ENCODE data around the gene LUZP2.

LUZP2 gene

DNA sequence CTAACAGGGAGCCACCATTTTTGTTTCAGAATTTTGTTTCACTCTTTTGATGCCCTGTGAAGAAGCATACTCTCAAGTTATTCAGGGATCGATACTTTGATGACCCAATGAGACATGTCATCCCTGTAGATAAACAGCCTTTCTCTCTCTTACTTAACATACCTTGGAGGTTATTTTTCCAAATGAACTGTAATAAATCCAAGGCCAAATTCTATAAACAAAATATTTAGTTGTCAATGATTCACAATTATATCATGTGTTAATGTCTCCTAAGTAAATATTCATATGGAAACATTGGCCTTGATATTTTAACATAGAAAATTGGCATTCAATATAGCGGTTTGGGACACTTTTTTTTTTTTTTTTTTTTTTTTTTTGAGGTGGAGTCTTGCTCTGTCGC lies 97.5 kb downstream of the LUZP2 start:
- Histone ChIP-seq H3K36me3 (ENCODE audit: control insufficient read depth, insufficient read depth, low read length) (no peaks in the 10 kb centered on the region), H3K27ac (ENCODE audit: low read depth, low read length, severe bottlenecking) (no peak overlapping the region), H3K4me1 (ENCODE audit: control insufficient read depth, insufficient read depth, low read length, poor library complexity, severe bottlenecking) (no peaks in the 10 kb centered on the region), H3K9me3 (ENCODE audit: control insufficient read depth, low read length) (no peaks in the 10 kb centered on the region), H3K4me3 (ENCODE audit: extremely low read depth, insufficient read depth, low read length, poor library complexity, severe bottlenecking) (no peak overlapping the region)
- 95 to 100% methylated on average over 2 of the region's 3 CpGs for WGBS, 2 experiments (ENCODE audit: insufficient coverage in 2 of 2)

DNA sequence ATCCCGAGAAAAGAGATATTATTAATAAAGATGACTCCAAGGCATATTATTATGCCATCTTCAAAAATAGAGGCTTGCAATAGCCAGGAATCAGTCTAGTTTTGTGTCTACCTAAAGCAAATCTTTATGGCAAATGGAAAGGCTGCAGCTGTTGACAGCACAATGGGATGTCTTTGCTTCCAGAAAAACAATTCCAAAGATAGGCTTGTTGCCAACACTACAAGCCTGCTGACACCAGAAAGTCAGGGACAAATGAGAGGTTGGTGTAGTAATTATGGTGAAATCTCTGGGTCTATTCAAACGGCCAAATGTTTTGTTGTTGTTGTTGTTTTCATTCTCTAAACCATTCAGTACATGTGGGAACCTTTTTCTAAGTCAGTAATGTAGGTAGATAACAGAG lies 101.8 kb downstream of the LUZP2 start:
- Histone ChIP-seq H3K4me3 (ENCODE audit: extremely low read depth, insufficient read depth, low read length, poor library complexity, severe bottlenecking) (no peak overlapping the region), H3K4me1 (ENCODE audit: control insufficient read depth, insufficient read depth, low read length, poor library complexity, severe bottlenecking) (no peaks in the 10 kb centered on the region), H3K36me3 (ENCODE audit: control insufficient read depth, insufficient read depth, low read length) (no peaks in the 10 kb centered on the region), H3K27ac (ENCODE audit: low read depth, low read length, severe bottlenecking) (no peak overlapping the region), H3K9me3 (ENCODE audit: control insufficient read depth, low read length) (no peaks in the 10 kb centered on the region)
- 100% methylated on average over 1 of the region's 2 CpGs; no CpG with 5 or more reads in 1 of the 2 experiments for WGBS, 2 experiments (ENCODE audit: insufficient coverage in 2 of 2)

DNA sequence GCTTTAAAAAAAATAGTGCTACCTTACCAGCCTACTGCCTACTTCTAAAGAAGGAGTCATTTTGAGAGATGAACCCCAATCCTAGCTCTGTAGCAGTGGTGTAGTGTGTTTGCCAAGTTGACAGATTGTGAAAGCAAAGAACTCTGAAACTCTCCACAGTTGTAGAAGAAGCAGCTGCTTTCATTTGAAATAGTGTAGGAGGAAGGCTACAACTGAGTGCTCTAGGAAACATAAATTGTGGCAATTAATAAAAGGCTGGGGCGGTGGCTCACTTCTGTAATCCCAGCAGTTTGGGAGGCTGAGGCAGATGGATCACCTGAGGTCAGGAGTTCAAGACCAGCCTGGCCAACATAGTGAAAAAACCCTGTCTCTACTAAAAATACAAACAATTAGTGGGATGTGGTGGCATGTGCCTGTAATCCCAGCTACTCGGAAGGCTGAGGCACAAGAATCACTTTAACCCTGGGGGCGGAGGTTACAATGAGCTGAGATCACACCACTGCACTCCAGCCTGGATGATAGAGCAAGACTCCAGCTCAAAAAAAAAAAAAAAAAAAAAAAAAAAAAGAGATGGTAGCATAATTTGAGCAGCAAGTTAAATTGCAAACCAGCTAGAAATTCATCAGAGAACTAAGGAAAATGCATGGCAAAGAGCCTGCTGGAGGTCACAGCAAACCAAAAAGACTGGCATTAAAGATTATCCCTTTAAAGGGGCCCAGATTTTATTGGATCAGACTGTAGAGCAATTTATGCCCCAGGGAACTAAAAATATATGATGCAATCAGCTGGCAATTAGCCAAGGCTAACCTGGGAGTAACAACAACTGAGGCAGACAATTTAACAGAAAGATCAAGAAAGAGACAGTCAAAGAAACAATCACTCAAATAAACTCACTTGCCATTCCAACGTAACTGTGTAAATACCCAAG lies 112.6 kb downstream of the LUZP2 start:
- Histone ChIP-seq H3K36me3 (ENCODE audit: control insufficient read depth, insufficient read depth, low read length) (no peaks in the 10 kb centered on the region), H3K27ac (ENCODE audit: low read depth, low read length, severe bottlenecking) (no peak overlapping the region), H3K9me3 (ENCODE audit: control insufficient read depth, low read length) (no peaks in the 10 kb centered on the region), H3K4me3 (ENCODE audit: extremely low read depth, insufficient read depth, low read length, poor library complexity, severe bottlenecking) (no peak overlapping the region), H3K4me1 (ENCODE audit: control insufficient read depth, insufficient read depth, low read length, poor library complexity, severe bottlenecking) (no peaks in the 10 kb centered on the region)
- WGBS, 2 experiments (ENCODE audit: insufficient coverage in 2 of 2): 71% methylated on average over 4 of the region's 4 CpGs; no CpG with 5 or more reads in 1 of the 2 experiments

DNA sequence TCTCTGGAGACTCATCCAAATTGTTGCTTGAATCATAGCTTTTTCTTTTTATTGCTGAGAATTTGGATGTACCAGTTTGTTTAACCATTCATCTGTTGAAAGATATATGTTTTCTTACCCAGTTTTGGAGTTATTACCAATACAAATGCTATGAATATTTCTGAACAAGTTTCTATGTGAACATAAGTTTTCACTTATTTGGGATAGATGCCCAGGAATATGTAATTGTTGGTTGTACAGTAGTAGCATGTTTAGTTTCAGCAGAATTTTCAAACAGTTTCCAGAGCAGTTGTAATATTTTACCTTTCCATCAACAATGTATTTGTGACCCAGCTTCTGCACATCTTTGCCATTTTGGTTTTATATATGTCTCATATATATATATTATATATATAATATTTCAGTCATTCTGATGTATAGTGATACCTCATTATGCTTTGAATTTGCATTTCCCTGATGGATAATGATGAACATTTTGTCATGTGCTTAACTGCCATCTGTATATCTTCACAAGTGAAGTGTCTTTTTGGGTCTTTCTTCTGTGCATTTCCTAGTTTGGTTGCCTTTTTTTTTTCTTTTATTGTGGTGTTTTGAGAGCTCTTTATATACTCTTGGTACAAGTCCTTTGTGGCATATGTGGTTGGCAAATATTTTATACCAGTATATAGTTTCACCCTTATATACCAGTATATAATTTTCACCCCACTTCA lies 118.8 kb downstream of the LUZP2 start:
- H3K9me3 ChIP-seq (ENCODE audit: control insufficient read depth, low read length): no peaks in the 10 kb centered on the region
- H3K36me3 ChIP-seq (ENCODE audit: control insufficient read depth, insufficient read depth, low read length): no peaks in the 10 kb centered on the region
- H3K27ac ChIP-seq (ENCODE audit: low read depth, low read length, severe bottlenecking): no peak overlapping the region
- no peak overlapping the region for H3K4me3 ChIP-seq (ENCODE audit: extremely low read depth, insufficient read depth, low read length, poor library complexity, severe bottlenecking)
- no peaks in the 10 kb centered on the region for H3K4me1 ChIP-seq (ENCODE audit: control insufficient read depth, insufficient read depth, low read length, poor library complexity, severe bottlenecking)

DNA sequence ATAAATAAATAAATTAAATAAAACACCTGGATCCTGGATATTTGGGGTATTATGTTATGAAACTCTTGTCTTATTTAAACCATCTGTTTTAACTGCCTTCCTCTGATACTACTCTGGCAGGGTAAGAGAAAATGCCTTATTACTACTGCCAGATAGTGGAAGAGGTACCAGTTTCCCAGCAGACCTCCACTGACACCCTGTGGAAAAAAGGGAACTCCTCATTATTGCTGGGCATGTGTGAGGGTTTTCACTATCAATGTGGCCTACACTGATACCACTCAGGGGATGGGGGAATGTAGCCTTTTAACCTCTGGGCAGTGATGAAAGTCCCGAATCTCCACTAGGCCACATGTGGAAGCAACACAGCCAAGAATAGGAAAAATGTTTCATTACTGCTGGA lies 121.0 kb downstream of the LUZP2 start:
- no CpG with 5 or more reads among the region's 1 CpG for WGBS, 2 experiments (ENCODE audit: insufficient coverage in 2 of 2)
- H3K27ac ChIP-seq (ENCODE audit: low read depth, low read length, severe bottlenecking): no peak overlapping the region
- H3K9me3 ChIP-seq (ENCODE audit: control insufficient read depth, low read length): no peaks in the 10 kb centered on the region
- no peaks in the 10 kb centered on the region for H3K4me1 ChIP-seq (ENCODE audit: control insufficient read depth, insufficient read depth, low read length, poor library complexity, severe bottlenecking)
- no peaks in the 10 kb centered on the region for H3K36me3 ChIP-seq (ENCODE audit: control insufficient read depth, insufficient read depth, low read length)
- no peak overlapping the region for H3K4me3 ChIP-seq (ENCODE audit: extremely low read depth, insufficient read depth, low read length, poor library complexity, severe bottlenecking)

DNA sequence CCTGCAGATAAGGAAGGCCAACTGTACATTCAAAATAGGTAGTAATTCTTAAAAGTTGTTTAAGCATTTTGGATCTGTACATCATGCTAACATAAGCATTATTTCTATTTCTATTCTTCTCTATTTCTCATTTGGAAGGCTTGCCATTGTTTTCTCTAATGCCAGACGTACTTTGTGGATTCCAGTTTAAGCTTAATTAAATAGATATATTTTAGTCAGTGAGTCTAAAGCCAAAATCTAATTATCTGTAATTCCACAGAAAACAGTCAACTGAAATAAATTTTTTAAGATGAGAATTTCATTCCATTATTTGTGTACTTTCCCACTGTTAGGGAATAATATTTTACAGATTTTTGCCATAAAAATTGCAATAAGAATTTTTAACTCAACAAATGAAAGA lies 123.0 kb downstream of the LUZP2 start:
- Histone ChIP-seq H3K4me1 (ENCODE audit: control insufficient read depth, insufficient read depth, low read length, poor library complexity, severe bottlenecking) (no peaks in the 10 kb centered on the region), H3K4me3 (ENCODE audit: extremely low read depth, insufficient read depth, low read length, poor library complexity, severe bottlenecking) (no peak overlapping the region), H3K27ac (ENCODE audit: low read depth, low read length, severe bottlenecking) (no peak overlapping the region), H3K36me3 (ENCODE audit: control insufficient read depth, insufficient read depth, low read length) (no peaks in the 10 kb centered on the region), H3K9me3 (ENCODE audit: control insufficient read depth, low read length) (no peaks in the 10 kb centered on the region)
- WGBS, 2 experiments (ENCODE audit: insufficient coverage in 2 of 2): no CpG with 5 or more reads among the region's 1 CpG

DNA sequence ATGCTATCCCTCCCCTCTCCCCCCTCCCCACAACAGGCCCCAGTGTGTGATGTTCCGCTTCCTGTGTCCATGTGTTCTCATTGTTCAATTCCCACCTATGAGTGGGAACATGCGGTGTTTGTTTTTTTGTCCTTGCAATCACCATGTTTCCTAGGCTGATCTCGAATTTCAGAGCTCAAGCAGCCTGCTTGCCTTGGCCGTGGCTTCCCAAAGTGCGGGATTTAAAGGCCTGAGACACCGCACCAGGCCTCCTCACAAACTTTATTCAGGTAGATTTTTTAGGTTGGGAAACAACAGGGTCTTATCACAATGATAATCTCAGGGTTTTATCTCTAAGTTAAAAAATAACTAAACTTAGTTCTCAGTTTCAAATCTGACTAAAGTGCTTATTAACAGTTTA lies 125.4 kb downstream of the LUZP2 start:
- H3K4me3 ChIP-seq (ENCODE audit: extremely low read depth, insufficient read depth, low read length, poor library complexity, severe bottlenecking): no peak overlapping the region
- H3K27ac ChIP-seq (ENCODE audit: low read depth, low read length, severe bottlenecking): no peak overlapping the region
- H3K4me1 ChIP-seq (ENCODE audit: control insufficient read depth, insufficient read depth, low read length, poor library complexity, severe bottlenecking): no peaks in the 10 kb centered on the region
- 45 to 79% methylated on average over 2 to 4 of the region's 6 CpGs for WGBS, 2 experiments (ENCODE audit: insufficient coverage in 2 of 2)
- no peaks in the 10 kb centered on the region for H3K36me3 ChIP-seq (ENCODE audit: control insufficient read depth, insufficient read depth, low read length)
- H3K9me3 ChIP-seq (ENCODE audit: control insufficient read depth, low read length): no peaks in the 10 kb centered on the region

DNA sequence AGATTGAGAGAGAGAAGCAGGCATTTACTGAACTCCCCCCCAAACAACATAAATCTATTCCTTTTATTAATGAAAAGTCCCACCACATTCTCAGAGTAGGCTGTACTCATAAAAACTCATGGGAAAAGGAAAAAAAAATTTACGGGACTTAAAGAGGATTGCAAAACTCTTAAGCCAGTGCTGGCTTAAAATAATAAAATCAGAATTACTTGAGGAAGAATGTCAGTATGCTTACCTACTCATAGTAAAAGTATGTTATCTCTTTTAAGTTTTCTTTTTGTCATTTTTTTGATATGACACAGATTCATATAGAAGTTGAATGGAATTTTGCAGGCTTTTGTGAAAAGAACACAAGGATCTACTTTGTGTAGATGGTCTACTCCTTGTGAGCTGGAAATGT lies 126.3 kb downstream of the LUZP2 start:
- Histone ChIP-seq H3K4me3 (ENCODE audit: extremely low read depth, insufficient read depth, low read length, poor library complexity, severe bottlenecking) (no peak overlapping the region), H3K4me1 (ENCODE audit: control insufficient read depth, insufficient read depth, low read length, poor library complexity, severe bottlenecking) (no peaks in the 10 kb centered on the region), H3K36me3 (ENCODE audit: control insufficient read depth, insufficient read depth, low read length) (no peaks in the 10 kb centered on the region), H3K27ac (ENCODE audit: low read depth, low read length, severe bottlenecking) (no peak overlapping the region), H3K9me3 (ENCODE audit: control insufficient read depth, low read length) (no peaks in the 10 kb centered on the region)
- WGBS, 2 experiments (ENCODE audit: insufficient coverage in 2 of 2): no CpG with 5 or more reads among the region's 1 CpG

DNA sequence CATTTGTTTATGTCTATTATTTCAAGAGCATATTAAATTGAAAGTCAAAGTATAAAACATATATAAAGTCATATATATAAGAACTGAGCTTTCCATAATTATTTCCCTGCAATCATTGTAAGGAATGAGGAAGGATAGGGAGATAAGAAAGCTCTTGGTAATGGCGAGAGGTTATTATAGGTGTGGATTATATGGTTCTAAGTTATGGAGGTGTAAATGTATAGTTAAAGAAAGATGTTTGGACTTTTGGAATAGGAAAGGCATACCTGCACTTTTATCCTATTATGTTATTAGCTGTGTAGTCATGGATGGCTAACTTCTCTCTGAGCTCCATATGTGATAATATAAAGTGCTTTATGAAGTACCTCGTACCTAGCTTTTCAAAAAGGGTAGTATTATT lies 127.6 kb downstream of the LUZP2 start:
- Histone ChIP-seq H3K27ac (ENCODE audit: low read depth, low read length, severe bottlenecking) (no peak overlapping the region), H3K4me3 (ENCODE audit: extremely low read depth, insufficient read depth, low read length, poor library complexity, severe bottlenecking) (no peak overlapping the region), H3K36me3 (ENCODE audit: control insufficient read depth, insufficient read depth, low read length) (no peaks in the 10 kb centered on the region), H3K9me3 (ENCODE audit: control insufficient read depth, low read length) (no peaks in the 10 kb centered on the region), H3K4me1 (ENCODE audit: control insufficient read depth, insufficient read depth, low read length, poor library complexity, severe bottlenecking) (no peaks in the 10 kb centered on the region)
- 100% methylated on average over 1 of the region's 2 CpGs for WGBS, 2 experiments (ENCODE audit: insufficient coverage in 2 of 2)

DNA sequence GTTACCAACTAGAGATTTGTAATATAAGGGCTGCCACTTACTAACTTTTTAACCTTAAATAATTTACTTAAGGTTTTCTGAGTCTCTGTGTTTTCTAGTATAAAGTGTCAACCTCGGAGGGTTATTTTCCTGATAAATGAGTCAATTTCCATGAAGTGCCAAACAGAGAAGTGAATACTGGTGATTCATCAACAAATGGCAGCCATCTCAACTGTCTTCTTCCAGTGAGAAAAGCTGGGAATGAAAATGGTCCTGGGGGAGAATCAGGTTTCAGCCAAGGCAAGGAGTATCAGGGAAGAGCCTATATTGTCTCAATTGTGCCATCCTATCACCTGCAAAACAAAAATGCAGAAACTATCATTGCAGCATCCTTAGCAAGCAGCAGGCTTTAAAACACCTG lies 129.1 kb downstream of the LUZP2 start:
- Histone ChIP-seq H3K4me3 (ENCODE audit: extremely low read depth, insufficient read depth, low read length, poor library complexity, severe bottlenecking) (no peak overlapping the region), H3K36me3 (ENCODE audit: control insufficient read depth, insufficient read depth, low read length) (no peaks in the 10 kb centered on the region), H3K9me3 (ENCODE audit: control insufficient read depth, low read length) (no peaks in the 10 kb centered on the region), H3K27ac (ENCODE audit: low read depth, low read length, severe bottlenecking) (no peak overlapping the region), H3K4me1 (ENCODE audit: control insufficient read depth, insufficient read depth, low read length, poor library complexity, severe bottlenecking) (no peaks in the 10 kb centered on the region)
- no CpG with 5 or more reads among the region's 1 CpG for WGBS, 2 experiments (ENCODE audit: insufficient coverage in 2 of 2)

DNA sequence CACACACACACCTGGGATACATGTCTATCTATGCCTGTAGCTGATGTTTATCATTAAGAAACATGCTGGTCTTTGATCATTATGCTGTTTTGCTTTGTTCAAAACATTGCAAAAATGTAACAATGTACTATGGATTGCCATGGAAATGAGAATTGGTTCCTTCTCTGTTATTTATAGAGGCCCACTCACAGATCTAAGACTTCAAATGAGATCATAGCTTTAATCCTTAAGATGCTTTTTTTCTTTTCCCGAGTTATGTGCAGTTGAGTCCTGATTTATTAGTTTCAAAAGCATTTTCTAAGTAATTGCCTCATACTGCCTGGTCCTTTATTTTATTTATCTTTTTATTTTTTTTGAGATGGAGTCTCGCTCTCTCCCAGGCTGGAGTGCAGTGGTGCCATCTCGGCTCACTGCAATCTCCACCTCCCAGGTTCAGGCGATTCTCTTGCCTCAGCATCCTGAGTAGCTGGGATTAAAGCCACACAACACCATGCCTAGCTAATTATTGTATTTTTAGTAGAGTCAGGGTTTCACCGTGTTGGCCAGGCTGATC lies 131.4 kb downstream of the LUZP2 start:
- no peaks in the 10 kb centered on the region for H3K36me3 ChIP-seq (ENCODE audit: control insufficient read depth, insufficient read depth, low read length)
- 64 to 80% methylated on average over 1 to 2 of the region's 5 CpGs for whole genome bisulfite sequencing, 2 experiments (ENCODE audit: insufficient coverage in 2 of 2)
- no peak overlapping the region for H3K27ac ChIP-seq (ENCODE audit: low read depth, low read length, severe bottlenecking)
- no peaks in the 10 kb centered on the region for H3K9me3 ChIP-seq (ENCODE audit: control insufficient read depth, low read length)
- H3K4me1 ChIP-seq (ENCODE audit: control insufficient read depth, insufficient read depth, low read length, poor library complexity, severe bottlenecking): no peaks in the 10 kb centered on the region
- no peak overlapping the region for H3K4me3 ChIP-seq (ENCODE audit: extremely low read depth, insufficient read depth, low read length, poor library complexity, severe bottlenecking)

Data from mesodermal cell (in vitro differentiated cells).